Activated CD4-positive, alpha-beta T cell treated with anti-CD3 and anti-CD28 coated beads for 36 hours (primary cell): ENCODE results near the gene PLA2G4C. TPM values are rescaled to one million over a fixed set of nuclear protein-coding genes. Genes with fewer than 3 reads are reported as not detected.
"Not testable (repeated sequence)": the region's sequence is repeated elsewhere in the genome, so short reads cannot be mapped to it uniquely, and the experiment has no call there.

Source experiments
- ATAC-seq: fragments of 200-7000 bp; cut with Tn5 transposase; one replicate; pipeline ENCODE4 v1.10.0; 2021; ENCODE audit warnings: mild to moderate bottlenecking, moderate library complexity
- CTCF ChIA-PET: fragments of 350-600 bp; sonication (Branson Sonifier 250); formaldehyde crosslinking; loops from one replicate; lab custom pipeline; 2021; ENCODE audit warnings: antibody characterized with exemption; lab: Charles Lee
- POLR2A ChIA-PET: fragments of 350-600 bp; sonication (Branson Sonifier 250); formaldehyde crosslinking; loops from one replicate; lab custom pipeline; 2021; ENCODE audit warnings: antibody characterized with exemption, inconsistent platforms; lab: Charles Lee
- DNase-seq: peaks from one replicate; pipeline ENCODE4 v3.0.0-alpha.2; 2020
- H3K27ac Mint-ChIP-seq: one replicate; pipeline ENCODE4 v1.8.0; 2021; ENCODE audit warnings: mixed read lengths
- H3K27me3 Mint-ChIP-seq: one replicate; pipeline ENCODE4 v1.8.0; 2021; ENCODE audit warnings: mixed read lengths
- H3K36me3 Mint-ChIP-seq: one replicate; pipeline ENCODE4 v1.8.0; 2021; ENCODE audit warnings: low read depth, mixed read lengths
- H3K4me1 Mint-ChIP-seq: one replicate; pipeline ENCODE4 v1.8.0; 2021; ENCODE audit warnings: mixed read lengths
- H3K4me3 Mint-ChIP-seq: one replicate; pipeline ENCODE4 v1.8.0; 2021; ENCODE audit warnings: mild to moderate bottlenecking, moderate library complexity, mixed read lengths
- H3K9me3 Mint-ChIP-seq: one replicate; pipeline ENCODE4 v1.8.0; 2021; ENCODE audit warnings: low read depth, mixed read lengths
- intact Hi-C, 2 experiments: fragments of 100-400 bp; cut with DNase I in 1 of 2; cut with micrococcal nuclease in 1 of 2; formaldehyde crosslinking; loops; one replicate each; pipeline versions ENCODE4 v1.14.2 to v1.15.1; 2022 to 2024; cut with DNase I, micrococcal nuclease
- total RNA-seq, 2 experiments: library from RNA; stranded (reverse); gene quantifications; one replicate each; pipeline ENCODE4 v1.2.3, GENCODE V29; 2021

PLA2G4C gene
- total RNA-seq, 2 experiments from 2014 or later = 11.5 to 12.4 TPM

DNA sequence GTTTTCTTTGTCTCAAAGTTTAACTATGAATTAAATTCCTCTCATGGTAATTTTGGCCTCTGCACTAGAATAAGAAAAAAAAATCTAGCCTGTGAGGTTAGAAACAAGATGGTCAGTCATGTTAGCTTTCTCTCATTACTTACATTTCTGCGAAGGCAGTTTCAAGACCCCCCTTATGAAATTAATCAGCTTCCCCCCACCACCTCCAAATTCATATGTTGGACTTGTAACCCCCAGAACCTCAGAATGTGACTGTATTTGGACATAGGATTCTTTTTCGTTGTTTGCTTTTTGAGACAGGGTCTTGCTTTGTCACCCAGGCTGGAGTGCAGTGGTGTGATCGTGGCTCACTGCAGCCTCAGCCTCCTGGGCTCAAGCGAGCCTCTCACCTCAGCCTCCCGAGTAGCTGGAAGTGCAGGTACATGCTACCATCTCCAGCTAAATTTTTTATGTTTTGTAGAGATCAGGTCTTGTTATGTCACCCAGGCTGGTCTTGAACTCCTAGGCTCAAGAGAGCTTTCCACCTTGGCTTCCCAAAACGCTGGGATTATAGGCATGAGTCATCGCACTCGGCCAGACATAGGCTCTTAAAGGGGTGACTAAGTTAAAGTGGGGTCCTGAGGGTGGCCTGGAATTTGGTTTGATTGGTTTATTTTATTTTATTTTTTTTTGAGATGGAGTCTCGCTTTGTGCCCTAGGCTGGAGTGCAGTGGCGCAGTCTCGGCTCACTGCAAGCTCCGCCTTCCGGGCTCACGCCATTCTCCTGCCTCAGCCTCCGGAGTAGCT is 1.4 kb downstream of the PLA2G4C start:
- intact Hi-C loops = loop anchor here in 1 of 2 experiments (5.0 kb wide), 1 partner anchor 158 kb away; no protein-coding TSS in a partner anchor
- H3K27ac Mint-ChIP-seq = no peak overlapping the region

GRCh38 chr19:48103922-48104321 is 6.7 kb downstream of the PLA2G4C start:
- H3K4me3 Mint-ChIP-seq = no peak overlapping the region
- H3K36me3 Mint-ChIP-seq = peaks cover 11% of the 10 kb centered on the region
- ChIA-PET CTCF (interaction anchor here (0.7 to 8.1 kb wide), 4 partner anchors 9 to 190 kb away, joined by 3 to 47 read pairs (median 5); no protein-coding TSS in a partner anchor), POLR2A (no interaction called here)
- ATAC-seq (no peak), DNase-seq (no peak)
- intact Hi-C loops = no loop called here
- H3K27me3 Mint-ChIP-seq = no peaks in the 10 kb centered on the region
- no peaks in the 10 kb centered on the region for H3K9me3 Mint-ChIP-seq
- peaks cover 8% of the 10 kb centered on the region for H3K4me1 Mint-ChIP-seq
- H3K27ac Mint-ChIP-seq = no peak overlapping the region

More for the DNA sequence above, 1.4 kb downstream of the PLA2G4C start:
- no peak for ATAC-seq
- Mint-ChIP-seq H3K27me3 (no peaks in the 10 kb centered on the region), H3K36me3 (peaks cover 4% of the 10 kb centered on the region), H3K4me3 (peak overlapping the region; percentile 12), H3K9me3 (no peaks in the 10 kb centered on the region), H3K4me1 (peaks cover 20% of the 10 kb centered on the region)
- no peak for DNase-seq
- ChIA-PET POLR2A (interaction anchor here (0.7 kb wide), 1 partner anchor 146 kb away, joined by 3 read pairs; no protein-coding TSS in a partner anchor), CTCF (interaction anchor here (0.6 to 5.1 kb wide), 10 partner anchors 12 to 386 kb away, joined by 3 to 35 read pairs (median 4); partner anchors contain the start of gene ELSPBP1)

- ATAC-seq = peak; percentile 67
- CTCF ChIA-PET = interaction anchor here (0.8 to 8.1 kb wide), 6 partner anchors 8 to 141 kb away, joined by 3 to 47 read pairs (median 9); partner anchors contain the start of gene PLA2G4C
- intact Hi-C loops = no loop called here
These were observed 7.5 kb downstream of the PLA2G4C start for GRCh38 chr19:48102870-48103751.

DNA sequence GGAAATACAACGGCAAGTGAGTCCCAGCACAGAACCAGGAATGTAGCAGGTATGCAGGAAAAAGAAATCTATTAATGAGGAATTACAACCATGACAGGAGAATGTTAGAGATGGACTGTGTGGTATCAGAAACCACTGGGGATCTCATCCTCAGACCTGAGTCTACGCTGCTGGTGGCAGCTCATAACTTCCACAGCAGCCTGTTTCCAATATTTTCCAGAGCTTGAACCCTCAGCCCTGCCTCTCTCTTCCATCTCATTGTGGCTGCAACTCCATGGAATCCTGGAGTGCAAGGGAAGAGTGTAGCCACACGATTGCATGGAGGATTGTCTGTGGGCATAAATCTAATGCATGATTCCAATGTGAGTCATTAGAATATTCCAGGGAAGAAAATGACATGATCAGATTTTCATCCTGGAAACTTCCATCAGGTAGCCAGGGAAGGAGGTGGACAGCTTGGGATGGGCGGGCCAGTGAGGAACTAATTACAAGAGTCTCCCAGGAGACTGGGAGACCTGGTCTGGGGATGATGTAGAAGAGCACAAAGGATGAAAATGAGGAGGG is 14.9 kb downstream of the PLA2G4C start:
- ATAC-seq (no peak), DNase-seq (no peak)
- Mint-ChIP-seq H3K4me1 (peaks cover 14% of the 10 kb centered on the region), H3K4me3 (no peak overlapping the region), H3K27me3 (no peaks in the 10 kb centered on the region), H3K9me3 (peaks cover 11% of the 10 kb centered on the region), H3K27ac (no peak overlapping the region), H3K36me3 (peaks cover 47% of the 10 kb centered on the region)
- ChIA-PET POLR2A (no interaction called here), CTCF (interaction anchor here (0.7 kb wide), 1 partner anchor 132 kb away, joined by 3 read pairs; no protein-coding TSS in a partner anchor)
- intact Hi-C loops = no loop called here

More at GRCh38 chr19:48102870-48103751, 7.5 kb downstream of the PLA2G4C start:
- H3K27me3 Mint-ChIP-seq = no peaks in the 10 kb centered on the region
- peaks cover 11% of the 10 kb centered on the region for H3K36me3 Mint-ChIP-seq
- H3K4me1 Mint-ChIP-seq = peaks cover 8% of the 10 kb centered on the region
- H3K4me3 Mint-ChIP-seq = no peak overlapping the region
- POLR2A ChIA-PET = no interaction called here
- peak; percentile 60 for DNase-seq
- no peaks in the 10 kb centered on the region for H3K9me3 Mint-ChIP-seq
- H3K27ac Mint-ChIP-seq = no peak overlapping the region

DNA sequence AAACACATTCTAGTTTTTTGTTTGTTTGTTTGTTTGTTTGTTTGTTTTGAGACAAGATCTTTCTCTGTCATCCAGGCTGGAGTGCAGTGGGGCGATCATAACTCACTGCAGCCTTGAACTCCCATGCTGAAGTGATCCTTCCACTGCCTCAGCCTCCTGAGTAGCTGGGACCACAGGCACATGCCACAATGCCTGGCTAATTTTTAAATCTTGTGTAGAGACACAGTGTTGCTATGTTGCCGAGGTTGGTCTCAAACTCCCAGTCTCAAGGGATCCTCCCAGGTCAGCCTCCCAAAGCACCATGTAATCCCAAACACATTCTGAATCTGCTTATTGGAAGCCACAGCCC is 15.8 kb downstream of the PLA2G4C start:
- Mint-ChIP-seq H3K36me3 (peaks cover 47% of the 10 kb centered on the region), H3K9me3 (peaks cover 11% of the 10 kb centered on the region), H3K4me1 (peaks cover 14% of the 10 kb centered on the region), H3K4me3 (no peak overlapping the region), H3K27ac (no peak overlapping the region), H3K27me3 (peaks cover 2% of the 10 kb centered on the region)
- CTCF ChIA-PET = interaction anchor here (0.7 to 1.2 kb wide), 3 partner anchors 9 to 376 kb away, joined by 3 to 7 read pairs (median 4); no protein-coding TSS in a partner anchor
- DNase-seq (no peak), ATAC-seq (no peak)
- intact Hi-C loops = no loop called here
- POLR2A ChIA-PET = no interaction called here

GRCh38 chr19:48094129-48094854 is 16.3 kb downstream of the PLA2G4C start:
- ChIA-PET POLR2A (no interaction called here), CTCF (interaction anchor here (0.8 to 1.2 kb wide), 2 partner anchors 10 to 377 kb away, joined by 4 to 7 read pairs; no protein-coding TSS in a partner anchor)
- DNase-seq = no peak
- H3K4me3 Mint-ChIP-seq = no peak overlapping the region
- peak overlapping the region; percentile 21 for H3K27ac Mint-ChIP-seq
- peaks cover 14% of the 10 kb centered on the region for H3K4me1 Mint-ChIP-seq
- peaks cover 2% of the 10 kb centered on the region for H3K27me3 Mint-ChIP-seq
- H3K36me3 Mint-ChIP-seq = peaks cover 44% of the 10 kb centered on the region
- peak; percentile 80 for ATAC-seq
- intact Hi-C loops = no loop called here
- H3K9me3 Mint-ChIP-seq = peaks cover 11% of the 10 kb centered on the region

- CTCF ChIA-PET, ATAC-seq, intact Hi-C loops, POLR2A ChIA-PET, H3K27me3 Mint-ChIP-seq, DNase-seq, H3K4me3 Mint-ChIP-seq, H3K27ac Mint-ChIP-seq: not testable (repeated sequence)
- Mint-ChIP-seq H3K4me1 (peaks cover 14% of the 10 kb centered on the region), H3K36me3 (peaks cover 32% of the 10 kb centered on the region), H3K9me3 (peaks cover 11% of the 10 kb centered on the region)
These were observed 19.4 kb downstream of the PLA2G4C start for GRCh38 chr19:48091111-48091718.

DNA sequence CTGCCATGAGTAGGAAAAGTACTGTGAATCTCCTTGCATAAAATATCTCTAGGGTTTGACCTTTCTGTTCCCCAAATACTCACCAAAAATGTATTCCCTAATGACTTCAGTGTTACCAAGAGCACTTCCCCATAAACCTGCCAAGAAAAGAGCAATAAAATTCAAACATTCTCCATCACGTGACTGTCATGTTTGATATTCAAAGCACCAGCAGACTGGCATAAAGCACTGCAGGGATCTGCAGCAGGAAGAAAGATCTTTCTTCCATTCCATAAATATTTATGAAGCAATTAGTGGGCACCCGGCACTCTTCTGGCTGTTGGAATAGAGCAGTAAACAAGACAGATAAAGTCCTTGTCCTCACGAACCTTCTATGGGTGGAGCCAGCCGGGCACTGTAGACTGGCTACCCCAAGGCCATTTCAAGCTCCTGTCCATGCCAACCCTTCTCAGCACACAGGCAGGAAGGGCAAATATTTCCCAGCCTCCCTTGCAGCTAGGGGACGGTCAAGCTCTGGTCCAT is 20.3 kb downstream of the PLA2G4C start:
- peaks cover 27% of the 10 kb centered on the region for H3K36me3 Mint-ChIP-seq
- peaks cover 14% of the 10 kb centered on the region for H3K4me1 Mint-ChIP-seq
- H3K4me3 Mint-ChIP-seq = no peak overlapping the region

GRCh38 chr19:48088991-48089390 is 21.6 kb downstream of the PLA2G4C start:
- POLR2A ChIA-PET, H3K4me1 Mint-ChIP-seq, intact Hi-C loops, H3K27ac Mint-ChIP-seq, H3K9me3 Mint-ChIP-seq, H3K4me3 Mint-ChIP-seq, ATAC-seq, DNase-seq, CTCF ChIA-PET, H3K27me3 Mint-ChIP-seq: not testable (repeated sequence)
- peaks cover 13% of the 10 kb centered on the region for H3K36me3 Mint-ChIP-seq

More for the DNA sequence above, 20.3 kb downstream of the PLA2G4C start:
- intact Hi-C loops = no loop called here
- ChIA-PET POLR2A (no interaction called here), CTCF (no interaction called here)
- H3K27ac Mint-ChIP-seq = no peak overlapping the region
- H3K27me3 Mint-ChIP-seq = peaks cover 5% of the 10 kb centered on the region
- H3K9me3 Mint-ChIP-seq = peaks cover 11% of the 10 kb centered on the region
- DNase-seq (no peak), ATAC-seq (no peak)
